A673 (cell line): ENCODE results near the gene MMADHC.

Experiments used
- EZH2 ChIP-seq: fragments of 200-600 bp; sonication (generic); IDR thresholded peaks from 2 replicates; pipeline ENCODE4 v1.6.1; 2017; ENCODE audit warnings: borderline replicate concordance, low read depth, mild to moderate bottlenecking, mixed read lengths, antibody characterized with exemption, low read length; ENCODE audit not compliant: poor library complexity, severe bottlenecking
- TF ChIP-seq, protein P1 (sequence below): fragments of 300-800, 200-600 bp; sonication (generic); conservative IDR thresholded peaks from 2 replicates; pipeline ENCODE4 v1.5.1; 2017; ENCODE audit warnings: low read depth, mild to moderate bottlenecking, antibody characterized with exemption, low read length, moderate library complexity, mixed read lengths

- TF ChIP-seq, protein P1, sequence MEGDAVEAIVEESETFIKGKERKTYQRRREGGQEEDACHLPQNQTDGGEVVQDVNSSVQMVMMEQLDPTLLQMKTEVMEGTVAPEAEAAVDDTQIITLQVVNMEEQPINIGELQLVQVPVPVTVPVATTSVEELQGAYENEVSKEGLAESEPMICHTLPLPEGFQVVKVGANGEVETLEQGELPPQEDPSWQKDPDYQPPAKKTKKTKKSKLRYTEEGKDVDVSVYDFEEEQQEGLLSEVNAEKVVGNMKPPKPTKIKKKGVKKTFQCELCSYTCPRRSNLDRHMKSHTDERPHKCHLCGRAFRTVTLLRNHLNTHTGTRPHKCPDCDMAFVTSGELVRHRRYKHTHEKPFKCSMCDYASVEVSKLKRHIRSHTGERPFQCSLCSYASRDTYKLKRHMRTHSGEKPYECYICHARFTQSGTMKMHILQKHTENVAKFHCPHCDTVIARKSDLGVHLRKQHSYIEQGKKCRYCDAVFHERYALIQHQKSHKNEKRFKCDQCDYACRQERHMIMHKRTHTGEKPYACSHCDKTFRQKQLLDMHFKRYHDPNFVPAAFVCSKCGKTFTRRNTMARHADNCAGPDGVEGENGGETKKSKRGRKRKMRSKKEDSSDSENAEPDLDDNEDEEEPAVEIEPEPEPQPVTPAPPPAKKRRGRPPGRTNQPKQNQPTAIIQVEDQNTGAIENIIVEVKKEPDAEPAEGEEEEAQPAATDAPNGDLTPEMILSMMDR, result peak; percentile 77
- TF ChIP-seq EZH2, result no peak
These were observed 10.2 kb upstream of the MMADHC start for GRCh38 chr2:149597668-149598326.
